Astrocyte (in vitro differentiated cells and primary cell): Measurements from ENCODE around the gene STXBP2.

Experiments
- EZH2 ChIP-seq: IDR thresholded peaks from 2 replicates; pipeline ENCODE4 v1.6.1; 2012; ENCODE audit warnings: mild to moderate bottlenecking, low read length, inconsistent platforms; ENCODE audit not compliant: insufficient read depth
- TF ChIP-seq, protein P1 (sequence below): IDR thresholded peaks from 2 replicates; pipeline ENCODE4 v1.5.1; 2011; ENCODE audit warnings: low read depth, mild to moderate bottlenecking, inconsistent platforms, low read length, moderate library complexity; ENCODE audit not compliant: insufficient read depth

GRCh38 chr19:7627166-7627565 is 9.7 kb upstream of the STXBP2 start:
- TF ChIP-seq, protein P1, sequence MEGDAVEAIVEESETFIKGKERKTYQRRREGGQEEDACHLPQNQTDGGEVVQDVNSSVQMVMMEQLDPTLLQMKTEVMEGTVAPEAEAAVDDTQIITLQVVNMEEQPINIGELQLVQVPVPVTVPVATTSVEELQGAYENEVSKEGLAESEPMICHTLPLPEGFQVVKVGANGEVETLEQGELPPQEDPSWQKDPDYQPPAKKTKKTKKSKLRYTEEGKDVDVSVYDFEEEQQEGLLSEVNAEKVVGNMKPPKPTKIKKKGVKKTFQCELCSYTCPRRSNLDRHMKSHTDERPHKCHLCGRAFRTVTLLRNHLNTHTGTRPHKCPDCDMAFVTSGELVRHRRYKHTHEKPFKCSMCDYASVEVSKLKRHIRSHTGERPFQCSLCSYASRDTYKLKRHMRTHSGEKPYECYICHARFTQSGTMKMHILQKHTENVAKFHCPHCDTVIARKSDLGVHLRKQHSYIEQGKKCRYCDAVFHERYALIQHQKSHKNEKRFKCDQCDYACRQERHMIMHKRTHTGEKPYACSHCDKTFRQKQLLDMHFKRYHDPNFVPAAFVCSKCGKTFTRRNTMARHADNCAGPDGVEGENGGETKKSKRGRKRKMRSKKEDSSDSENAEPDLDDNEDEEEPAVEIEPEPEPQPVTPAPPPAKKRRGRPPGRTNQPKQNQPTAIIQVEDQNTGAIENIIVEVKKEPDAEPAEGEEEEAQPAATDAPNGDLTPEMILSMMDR, result no peak
- TF ChIP-seq EZH2, result no peak
